DND-41 (cell line): Measurements from ENCODE around the gene CADM2.

Experiments used
- CTCF ChIP-seq: IDR thresholded peaks from 2 replicates; pipeline ENCODE4 v1.5.1; 2012; ENCODE audit warnings: borderline replicate concordance, low read length, moderate library complexity, mild to moderate bottlenecking; ENCODE audit not compliant: poor library complexity, severe bottlenecking; ENCODE audit errors: extremely low read depth
- EZH2 ChIP-seq: IDR thresholded peaks from 3 replicates; pipeline ENCODE4 v1.6.1; 2012; ENCODE audit warnings: borderline replicate concordance, low read depth, mild to moderate bottlenecking, moderate library complexity, low read length, inconsistent platforms; ENCODE audit not compliant: severe bottlenecking

- TF ChIP-seq CTCF (no peak), EZH2 (no peak)
Observed at GRCh38 chr3:84984429-84984828, 25.6 kb downstream of the CADM2 start.
